ENCODE measurements around the gene PRKAR1A.

DNA sequence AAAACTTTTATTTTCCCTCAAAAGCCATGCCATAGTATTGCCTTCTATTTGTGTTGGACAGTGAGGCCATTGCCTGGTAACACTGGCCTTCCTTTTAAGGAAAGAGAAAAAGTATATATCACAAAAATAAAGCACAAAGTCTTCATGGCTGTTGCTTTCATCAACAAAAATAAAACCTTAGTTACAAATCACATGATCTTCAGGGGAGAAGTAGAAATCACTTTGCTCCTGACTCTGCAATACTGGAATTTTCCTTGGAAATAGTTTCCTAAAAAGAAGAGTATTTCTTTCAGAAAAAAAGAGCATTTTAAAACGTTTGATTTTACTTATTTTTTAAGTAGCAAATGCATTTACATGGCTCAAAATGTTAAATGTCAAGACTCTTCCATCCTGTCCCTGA lies 47.1 kb downstream of the PRKAR1A start:
- TF ChIP-seq, protein P1, sequence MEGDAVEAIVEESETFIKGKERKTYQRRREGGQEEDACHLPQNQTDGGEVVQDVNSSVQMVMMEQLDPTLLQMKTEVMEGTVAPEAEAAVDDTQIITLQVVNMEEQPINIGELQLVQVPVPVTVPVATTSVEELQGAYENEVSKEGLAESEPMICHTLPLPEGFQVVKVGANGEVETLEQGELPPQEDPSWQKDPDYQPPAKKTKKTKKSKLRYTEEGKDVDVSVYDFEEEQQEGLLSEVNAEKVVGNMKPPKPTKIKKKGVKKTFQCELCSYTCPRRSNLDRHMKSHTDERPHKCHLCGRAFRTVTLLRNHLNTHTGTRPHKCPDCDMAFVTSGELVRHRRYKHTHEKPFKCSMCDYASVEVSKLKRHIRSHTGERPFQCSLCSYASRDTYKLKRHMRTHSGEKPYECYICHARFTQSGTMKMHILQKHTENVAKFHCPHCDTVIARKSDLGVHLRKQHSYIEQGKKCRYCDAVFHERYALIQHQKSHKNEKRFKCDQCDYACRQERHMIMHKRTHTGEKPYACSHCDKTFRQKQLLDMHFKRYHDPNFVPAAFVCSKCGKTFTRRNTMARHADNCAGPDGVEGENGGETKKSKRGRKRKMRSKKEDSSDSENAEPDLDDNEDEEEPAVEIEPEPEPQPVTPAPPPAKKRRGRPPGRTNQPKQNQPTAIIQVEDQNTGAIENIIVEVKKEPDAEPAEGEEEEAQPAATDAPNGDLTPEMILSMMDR (conservative IDR thresholded peaks at IDR 0.05), result no peak
- TF ChIP-seq ZFX (IDR thresholded peaks at IDR 0.05), result no peak

Data from C4-2B (cell line).